HL-60 (cell line): ENCODE data around the gene ZMAT1.

ENCODE experiments used
- POLR2AphosphoS5 ChIP-seq: IDR thresholded peaks from 2 replicates; pipeline ENCODE4 v1.6.1; 2012; ENCODE audit warnings: low read depth
- TF ChIP-seq, protein P1 (sequence below): IDR thresholded peaks from one replicate; pipeline ENCODE4 v1.5.1; 2011; ENCODE audit warnings: low read length, control low read depth, inconsistent platforms; ENCODE audit not compliant: insufficient read depth

DNA sequence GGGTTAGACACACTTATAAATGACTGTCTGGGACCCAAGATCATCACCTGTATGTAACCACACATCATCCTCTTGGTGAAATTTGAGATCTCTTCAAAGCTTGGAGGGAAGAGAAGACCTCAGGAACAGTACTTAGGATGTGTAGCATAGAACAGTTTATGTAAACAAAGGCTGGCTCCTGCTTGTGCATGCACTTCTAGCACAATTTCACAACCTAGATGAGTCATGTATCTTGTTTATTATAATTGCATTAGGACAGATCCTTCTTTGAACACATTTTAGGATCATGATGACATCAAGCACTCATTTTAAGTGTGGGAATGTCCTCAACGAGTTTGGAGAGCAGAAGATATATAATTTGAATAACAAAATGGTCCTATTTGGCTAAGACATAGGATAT is 26.3 kb upstream of the ZMAT1 start:
- TF ChIP-seq POLR2AphosphoS5, result no peak
- TF ChIP-seq, protein P1, sequence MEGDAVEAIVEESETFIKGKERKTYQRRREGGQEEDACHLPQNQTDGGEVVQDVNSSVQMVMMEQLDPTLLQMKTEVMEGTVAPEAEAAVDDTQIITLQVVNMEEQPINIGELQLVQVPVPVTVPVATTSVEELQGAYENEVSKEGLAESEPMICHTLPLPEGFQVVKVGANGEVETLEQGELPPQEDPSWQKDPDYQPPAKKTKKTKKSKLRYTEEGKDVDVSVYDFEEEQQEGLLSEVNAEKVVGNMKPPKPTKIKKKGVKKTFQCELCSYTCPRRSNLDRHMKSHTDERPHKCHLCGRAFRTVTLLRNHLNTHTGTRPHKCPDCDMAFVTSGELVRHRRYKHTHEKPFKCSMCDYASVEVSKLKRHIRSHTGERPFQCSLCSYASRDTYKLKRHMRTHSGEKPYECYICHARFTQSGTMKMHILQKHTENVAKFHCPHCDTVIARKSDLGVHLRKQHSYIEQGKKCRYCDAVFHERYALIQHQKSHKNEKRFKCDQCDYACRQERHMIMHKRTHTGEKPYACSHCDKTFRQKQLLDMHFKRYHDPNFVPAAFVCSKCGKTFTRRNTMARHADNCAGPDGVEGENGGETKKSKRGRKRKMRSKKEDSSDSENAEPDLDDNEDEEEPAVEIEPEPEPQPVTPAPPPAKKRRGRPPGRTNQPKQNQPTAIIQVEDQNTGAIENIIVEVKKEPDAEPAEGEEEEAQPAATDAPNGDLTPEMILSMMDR, result no peak
